Measurements from ENCODE around the gene KCNIP3. TPM values are rescaled to one million over a fixed set of nuclear protein-coding genes. Genes with fewer than 3 reads are reported as not detected.

KCNIP3 gene
- total and polyA plus RNA-seq, 4 donors = 1.8 to 2.7 (median 2.1) TPM

GRCh38 chr2:95319481-95320343 is 22.6 kb downstream of the KCNIP3 start:
- 83 to 88% methylated on average over 23 of the region's 23 CpGs for WGBS, 2 donors
- Histone ChIP-seq H3K9me3 (ENCODE audit: control insufficient read depth in 4 of 4, insufficient read depth in 3 of 4, low read length in 3 of 4) (no peaks in the 10 kb centered on the region), H3K36me3 (ENCODE audit: control insufficient read depth in 4 of 4, insufficient read depth in 4 of 4, low read length in 4 of 4) (no peaks in the 10 kb centered on the region), H3K9ac (ENCODE audit: insufficient read depth in 1 of 2, low read length in 2 of 2) (no peak overlapping the region), H3K4me3 (no peak overlapping the region), H3K4me1 (ENCODE audit: control insufficient read depth in 5 of 5, insufficient read depth in 5 of 5, low read length in 5 of 5) (no peaks in the 10 kb centered on the region), H3K27ac (ENCODE audit: low read depth in 1 of 2, low read length in 1 of 2) (no peak overlapping the region), H3K27me3 (ENCODE audit: control insufficient read depth in 3 of 3, insufficient read depth in 3 of 3, low read length in 2 of 3) (no peaks in the 10 kb centered on the region)
- no peak for TF ChIP-seq CTCF (IDR thresholded peaks at IDR 0.05; ENCODE audit: control extremely low read depth, extremely low read depth)
- no peak for ATAC-seq (ENCODE audit: insufficient read depth, low FRiP score)
- DNase-seq = no peak

- Histone ChIP-seq H3K27me3 (ENCODE audit: control insufficient read depth in 3 of 3, insufficient read depth in 3 of 3, low read length in 2 of 3) (no peaks in the 10 kb centered on the region), H3K27ac (ENCODE audit: low read depth in 1 of 2, low read length in 1 of 2) (no peak overlapping the region), H3K9ac (ENCODE audit: insufficient read depth in 1 of 2, low read length in 2 of 2) (no peak overlapping the region), H3K4me1 (ENCODE audit: control insufficient read depth in 5 of 5, insufficient read depth in 5 of 5, low read length in 5 of 5) (no peaks in the 10 kb centered on the region), H3K9me3 (ENCODE audit: control insufficient read depth in 4 of 4, insufficient read depth in 3 of 4, low read length in 3 of 4) (no peaks in the 10 kb centered on the region), H3K4me3 (no peak overlapping the region), H3K36me3 (ENCODE audit: control insufficient read depth in 4 of 4, insufficient read depth in 4 of 4, low read length in 4 of 4) (no peaks in the 10 kb centered on the region)
- 73 to 87% methylated on average over 11 of the region's 11 CpGs for WGBS, 2 donors
- DNase-seq = no peak
- no peak for TF ChIP-seq CTCF (IDR thresholded peaks at IDR 0.05; ENCODE audit: control extremely low read depth, extremely low read depth)
- ATAC-seq (ENCODE audit: insufficient read depth, low FRiP score) = no peak
These were observed 23.2 kb downstream of the KCNIP3 start for GRCh38 chr2:95320344-95320712.

- DNase-seq = no peak
These were observed 24.0 kb downstream of the KCNIP3 start for GRCh38 chr2:95320986-95321767.

More at GRCh38 chr2:95320986-95321767, 24.0 kb downstream of the KCNIP3 start:
- WGBS, 2 donors = 71 to 82% methylated on average over 18 of the region's 18 CpGs
- TF ChIP-seq CTCF (IDR thresholded peaks at IDR 0.05; ENCODE audit: control extremely low read depth, extremely low read depth) = no peak
- ATAC-seq (ENCODE audit: insufficient read depth, low FRiP score) = no peak
- no peaks in the 10 kb centered on the region for H3K36me3 ChIP-seq (ENCODE audit: control insufficient read depth in 4 of 4, insufficient read depth in 4 of 4, low read length in 4 of 4)
- H3K9me3 ChIP-seq (ENCODE audit: control insufficient read depth in 4 of 4, insufficient read depth in 3 of 4, low read length in 3 of 4) = no peaks in the 10 kb centered on the region
- H3K27me3 ChIP-seq (ENCODE audit: control insufficient read depth in 3 of 3, insufficient read depth in 3 of 3, low read length in 2 of 3) = no peaks in the 10 kb centered on the region
- H3K4me3 ChIP-seq = no peak overlapping the region
- H3K9ac ChIP-seq (ENCODE audit: insufficient read depth in 1 of 2, low read length in 2 of 2) = no peak overlapping the region
- no peaks in the 10 kb centered on the region for H3K4me1 ChIP-seq (ENCODE audit: control insufficient read depth in 5 of 5, insufficient read depth in 5 of 5, low read length in 5 of 5)
- no peak overlapping the region for H3K27ac ChIP-seq (ENCODE audit: low read depth in 1 of 2, low read length in 1 of 2)
